ENCODE results near the gene NRDC.

The NRDC gene

DNA sequence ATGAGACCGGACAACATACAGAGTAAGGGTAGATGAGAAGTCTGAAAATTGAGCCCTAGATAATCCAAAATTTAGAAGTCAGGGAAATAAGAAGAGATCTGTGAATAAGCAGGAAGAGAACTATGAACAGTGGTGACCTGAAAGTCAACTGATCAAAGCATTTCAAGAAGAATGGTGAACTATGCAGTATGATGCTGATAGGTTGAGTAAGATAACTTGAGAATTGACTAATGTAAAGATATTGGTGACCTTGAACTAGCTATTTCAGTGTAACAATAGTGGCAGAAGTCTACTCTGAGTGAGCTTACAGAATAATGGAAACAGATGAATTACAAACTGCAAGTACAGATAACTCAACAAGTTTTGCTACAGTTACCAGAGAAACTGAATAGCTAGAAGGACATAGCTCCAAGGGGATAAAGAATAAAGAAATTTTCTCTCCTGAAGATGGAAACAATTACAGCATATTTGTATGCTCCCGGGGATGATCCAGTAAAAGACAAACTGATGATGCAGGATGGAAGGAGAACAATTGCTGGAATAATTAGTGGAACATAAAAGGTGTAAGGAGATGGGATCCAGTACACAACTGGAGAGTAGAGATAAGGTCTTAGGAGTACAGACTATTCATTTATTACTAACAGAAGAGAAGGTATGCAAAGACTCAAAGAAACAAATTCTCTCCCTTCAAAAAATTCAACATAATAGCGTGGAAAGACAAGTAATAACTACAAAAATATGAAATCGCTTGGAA lies 10.9 kb downstream of the NRDC start:
- peaks cover 0 to 11% of the 10 kb centered on the region in 2 donors for H3K36me3 ChIP-seq (replicated peaks in 1 of 2; ENCODE audit: control insufficient read depth in 2 of 2, insufficient read depth in 2 of 2, low read length in 2 of 2)
- no peak overlapping the region for H2AFZ ChIP-seq (ENCODE audit: low read length)
- H3K27ac ChIP-seq (replicated peaks; ENCODE audit: low read length) = no peak overlapping the region
- H3K4me1 ChIP-seq (ENCODE audit: control insufficient read depth in 2 of 2, insufficient read depth in 1 of 2, low read depth in 1 of 2, low read length in 2 of 2) = no peaks in the 10 kb centered on the region
- no peak overlapping the region for H3K23ac ChIP-seq (ENCODE audit: low read depth, low read length, poor library complexity)
- H2BK15ac ChIP-seq (ENCODE audit: low read length) = no peak overlapping the region
- H3K4ac ChIP-seq (ENCODE audit: low read length) = no peak overlapping the region
- no peak for DNase-seq (ENCODE audit: low spot score)
- H3K18ac ChIP-seq (ENCODE audit: low read length) = no peak overlapping the region
- no peaks in the 10 kb centered on the region for H3K27me3 ChIP-seq (ENCODE audit: control insufficient read depth in 3 of 3, insufficient read depth in 3 of 3, low read depth in 1 of 3, low read length in 3 of 3)
- no peak overlapping the region for H2BK12ac ChIP-seq (ENCODE audit: low read length)
- H3K4me2 ChIP-seq (ENCODE audit: insufficient read depth, low read length, poor library complexity, severe bottlenecking) = no peak overlapping the region
- H3K79me1 ChIP-seq (ENCODE audit: low read depth, low read length) = peaks cover 6% of the 10 kb centered on the region
- no CpG with 5 or more reads among the region's 4 CpGs for WGBS, 2 donors (ENCODE audit: extremely low coverage in 2 of 2, insufficient read length in 2 of 2, insufficient replicate concordance in 1 of 2)
- no peak overlapping the region for H4K8ac ChIP-seq (ENCODE audit: low read depth, low read length)
- no peak overlapping the region for H2BK120ac ChIP-seq (ENCODE audit: low read depth, low read length)
- H2BK5ac ChIP-seq (ENCODE audit: low read length) = no peak overlapping the region
- H2AK5ac ChIP-seq (ENCODE audit: low read depth, low read length) = no peak overlapping the region
- H3K9me3 ChIP-seq (replicated peaks in 1 of 2; ENCODE audit: control insufficient read depth in 2 of 2, insufficient read depth in 1 of 2, low read depth in 1 of 2, low read length in 2 of 2) = no peaks in the 10 kb centered on the region
- H4K91ac ChIP-seq (ENCODE audit: low read depth, low read length, poor library complexity) = no peak overlapping the region
- H3K4me3 ChIP-seq (ENCODE audit: low read length in 2 of 2) = no peak overlapping the region
- H3K9ac ChIP-seq (ENCODE audit: low read depth, low read length, poor library complexity) = no peak overlapping the region
- H3K14ac ChIP-seq (ENCODE audit: low read length) = no peak overlapping the region

DNA sequence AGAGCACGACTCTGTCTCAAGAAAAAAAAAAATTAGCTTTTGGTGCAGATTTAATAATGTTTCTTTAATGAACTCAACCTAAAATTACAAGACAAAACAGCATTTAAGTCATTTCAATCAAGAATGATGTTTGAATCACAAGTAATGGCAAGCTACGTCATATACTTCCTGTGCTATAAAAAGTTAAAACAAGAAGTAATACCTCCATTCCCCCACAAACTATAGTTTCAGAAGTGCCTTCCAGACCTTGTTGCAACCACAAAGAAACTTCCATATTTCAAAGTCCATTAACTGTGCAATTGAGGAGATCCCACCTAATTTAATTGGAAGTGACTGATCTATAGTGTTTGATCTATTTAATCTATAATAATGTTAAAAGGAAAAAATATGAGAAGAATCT lies 15.1 kb downstream of the NRDC start:
- Histone ChIP-seq H3K23ac (ENCODE audit: low read depth, low read length, poor library complexity) (no peak overlapping the region), H3K4me2 (ENCODE audit: insufficient read depth, low read length, poor library complexity, severe bottlenecking) (no peak overlapping the region), H2BK15ac (ENCODE audit: low read length) (no peak overlapping the region), H2AFZ (ENCODE audit: low read length) (no peak overlapping the region), H3K14ac (ENCODE audit: low read length) (no peak overlapping the region), H3K36me3 (replicated peaks in 1 of 2; ENCODE audit: control insufficient read depth in 2 of 2, insufficient read depth in 2 of 2, low read length in 2 of 2) (peaks cover 0 to 16% of the 10 kb centered on the region in 2 donors), H2BK12ac (ENCODE audit: low read length) (no peak overlapping the region), H3K79me1 (ENCODE audit: low read depth, low read length) (no peaks in the 10 kb centered on the region), H3K4ac (ENCODE audit: low read length) (no peak overlapping the region), H2AK5ac (ENCODE audit: low read depth, low read length) (no peak overlapping the region), H3K27ac (replicated peaks; ENCODE audit: low read length) (no peak overlapping the region), H3K18ac (ENCODE audit: low read length) (no peak overlapping the region), H2BK5ac (ENCODE audit: low read length) (no peak overlapping the region), H2BK120ac (ENCODE audit: low read depth, low read length) (no peak overlapping the region), H3K4me3 (ENCODE audit: low read length in 2 of 2) (no peak overlapping the region), H4K91ac (ENCODE audit: low read depth, low read length, poor library complexity) (no peak overlapping the region), H3K9ac (ENCODE audit: low read depth, low read length, poor library complexity) (no peak overlapping the region), H3K9me3 (replicated peaks in 1 of 2; ENCODE audit: control insufficient read depth in 2 of 2, insufficient read depth in 1 of 2, low read depth in 1 of 2, low read length in 2 of 2) (no peaks in the 10 kb centered on the region), H3K27me3 (ENCODE audit: control insufficient read depth in 3 of 3, insufficient read depth in 3 of 3, low read depth in 1 of 3, low read length in 3 of 3) (no peaks in the 10 kb centered on the region), H4K8ac (ENCODE audit: low read depth, low read length) (no peak overlapping the region), H3K4me1 (ENCODE audit: control insufficient read depth in 2 of 2, insufficient read depth in 1 of 2, low read depth in 1 of 2, low read length in 2 of 2) (no peaks in the 10 kb centered on the region)
- no CpG with 5 or more reads among the region's 2 CpGs for WGBS, 2 donors (ENCODE audit: extremely low coverage in 2 of 2, insufficient read length in 2 of 2, insufficient replicate concordance in 1 of 2)
- no peak for DNase-seq (ENCODE audit: low spot score)

DNA sequence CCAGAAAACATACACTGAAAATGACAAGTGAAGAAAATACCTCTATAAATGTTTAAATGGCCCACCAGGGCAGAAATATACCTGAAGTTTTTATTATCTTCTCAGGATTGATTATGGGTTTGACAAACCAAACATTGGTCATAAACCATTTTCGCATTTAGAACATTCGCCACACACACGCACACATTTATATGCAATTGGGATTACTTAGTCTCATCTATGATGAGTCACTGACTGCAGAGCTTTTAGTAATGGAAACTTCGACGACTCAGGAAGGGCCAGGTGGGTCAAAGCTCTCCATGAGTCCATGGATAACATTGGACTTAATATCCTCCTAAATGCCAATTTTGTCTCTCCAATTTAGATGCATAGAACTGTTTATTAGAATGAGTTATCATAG lies 16.9 kb downstream of the NRDC start:
- H2BK12ac ChIP-seq (ENCODE audit: low read length) = no peak overlapping the region
- no peak overlapping the region for H3K4ac ChIP-seq (ENCODE audit: low read length)
- H4K91ac ChIP-seq (ENCODE audit: low read depth, low read length, poor library complexity) = no peak overlapping the region
- no peak overlapping the region for H3K23ac ChIP-seq (ENCODE audit: low read depth, low read length, poor library complexity)
- no peak overlapping the region for H2BK5ac ChIP-seq (ENCODE audit: low read length)
- H3K4me3 ChIP-seq (ENCODE audit: low read length in 2 of 2) = no peak overlapping the region
- H4K8ac ChIP-seq (ENCODE audit: low read depth, low read length) = no peak overlapping the region
- H3K27ac ChIP-seq (replicated peaks; ENCODE audit: low read length) = no peak overlapping the region
- no peaks in the 10 kb centered on the region for H3K9me3 ChIP-seq (replicated peaks in 1 of 2; ENCODE audit: control insufficient read depth in 2 of 2, insufficient read depth in 1 of 2, low read depth in 1 of 2, low read length in 2 of 2)
- no peak overlapping the region for H2BK120ac ChIP-seq (ENCODE audit: low read depth, low read length)
- peaks cover 0 to 16% of the 10 kb centered on the region in 2 donors for H3K36me3 ChIP-seq (replicated peaks in 1 of 2; ENCODE audit: control insufficient read depth in 2 of 2, insufficient read depth in 2 of 2, low read length in 2 of 2)
- H2AFZ ChIP-seq (ENCODE audit: low read length) = no peak overlapping the region
- DNase-seq (ENCODE audit: low spot score) = no peak
- H3K9ac ChIP-seq (ENCODE audit: low read depth, low read length, poor library complexity) = no peak overlapping the region
- H2BK15ac ChIP-seq (ENCODE audit: low read length) = no peak overlapping the region
- no peaks in the 10 kb centered on the region for H3K27me3 ChIP-seq (ENCODE audit: control insufficient read depth in 3 of 3, insufficient read depth in 3 of 3, low read depth in 1 of 3, low read length in 3 of 3)
- peaks cover 2% of the 10 kb centered on the region for H3K79me1 ChIP-seq (ENCODE audit: low read depth, low read length)
- no peaks in the 10 kb centered on the region for H3K4me1 ChIP-seq (ENCODE audit: control insufficient read depth in 2 of 2, insufficient read depth in 1 of 2, low read depth in 1 of 2, low read length in 2 of 2)
- no CpG with 5 or more reads among the region's 5 CpGs for WGBS, 2 donors (ENCODE audit: extremely low coverage in 2 of 2, insufficient read length in 2 of 2, insufficient replicate concordance in 1 of 2)
- H3K4me2 ChIP-seq (ENCODE audit: insufficient read depth, low read length, poor library complexity, severe bottlenecking) = no peak overlapping the region
- no peak overlapping the region for H2AK5ac ChIP-seq (ENCODE audit: low read depth, low read length)
- H3K18ac ChIP-seq (ENCODE audit: low read length) = no peak overlapping the region
- H3K14ac ChIP-seq (ENCODE audit: low read length) = no peak overlapping the region

DNA sequence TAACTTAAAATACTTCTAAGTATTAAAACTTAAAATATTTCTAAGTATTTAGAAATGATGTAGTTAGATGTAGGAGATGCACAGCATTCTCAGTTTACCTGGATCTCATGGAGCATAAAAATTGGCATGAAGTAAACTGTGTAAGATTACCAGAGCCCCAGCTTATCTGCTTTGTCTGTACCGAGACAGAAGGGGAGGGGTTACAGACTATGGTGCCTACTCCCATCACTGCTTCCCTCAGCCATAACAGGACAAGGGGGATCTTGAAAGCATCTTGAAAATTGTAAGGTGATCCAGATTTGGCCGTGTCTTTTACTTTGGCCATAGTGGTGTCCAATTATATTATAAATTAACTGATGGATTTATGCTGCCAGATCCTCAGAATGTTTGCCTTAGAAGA lies 18.8 kb downstream of the NRDC start:
- no peak overlapping the region for H3K4me2 ChIP-seq (ENCODE audit: insufficient read depth, low read length, poor library complexity, severe bottlenecking)
- WGBS, 2 donors (ENCODE audit: extremely low coverage in 2 of 2, insufficient read length in 2 of 2, insufficient replicate concordance in 1 of 2) = no CpG with 5 or more reads among the region's 2 CpGs
- H2AFZ ChIP-seq (ENCODE audit: low read length) = no peak overlapping the region
- no peaks in the 10 kb centered on the region for H3K27me3 ChIP-seq (ENCODE audit: control insufficient read depth in 3 of 3, insufficient read depth in 3 of 3, low read depth in 1 of 3, low read length in 3 of 3)
- H3K14ac ChIP-seq (ENCODE audit: low read length) = no peak overlapping the region
- H2BK120ac ChIP-seq (ENCODE audit: low read depth, low read length) = no peak overlapping the region
- H3K79me1 ChIP-seq (ENCODE audit: low read depth, low read length) = peaks cover 2% of the 10 kb centered on the region
- no peaks in the 10 kb centered on the region for H3K4me1 ChIP-seq (ENCODE audit: control insufficient read depth in 2 of 2, insufficient read depth in 1 of 2, low read depth in 1 of 2, low read length in 2 of 2)
- no peak overlapping the region for H3K9ac ChIP-seq (ENCODE audit: low read depth, low read length, poor library complexity)
- no peak overlapping the region for H2BK15ac ChIP-seq (ENCODE audit: low read length)
- no peak overlapping the region for H3K4ac ChIP-seq (ENCODE audit: low read length)
- no peak overlapping the region for H2AK5ac ChIP-seq (ENCODE audit: low read depth, low read length)
- peaks cover 0 to 29% of the 10 kb centered on the region in 2 donors for H3K36me3 ChIP-seq (replicated peaks in 1 of 2; ENCODE audit: control insufficient read depth in 2 of 2, insufficient read depth in 2 of 2, low read length in 2 of 2)
- no peak overlapping the region for H2BK12ac ChIP-seq (ENCODE audit: low read length)
- no peak overlapping the region for H4K91ac ChIP-seq (ENCODE audit: low read depth, low read length, poor library complexity)
- DNase-seq (ENCODE audit: low spot score) = no peak
- no peak overlapping the region for H4K8ac ChIP-seq (ENCODE audit: low read depth, low read length)
- H3K18ac ChIP-seq (ENCODE audit: low read length) = no peak overlapping the region
- H3K4me3 ChIP-seq (ENCODE audit: low read length in 2 of 2) = no peak overlapping the region
- H2BK5ac ChIP-seq (ENCODE audit: low read length) = no peak overlapping the region
- H3K27ac ChIP-seq (replicated peaks; ENCODE audit: low read length) = no peak overlapping the region
- H3K9me3 ChIP-seq (replicated peaks in 1 of 2; ENCODE audit: control insufficient read depth in 2 of 2, insufficient read depth in 1 of 2, low read depth in 1 of 2, low read length in 2 of 2) = no peaks in the 10 kb centered on the region
- no peak overlapping the region for H3K23ac ChIP-seq (ENCODE audit: low read depth, low read length, poor library complexity)

Data from neuronal stem cell (in vitro differentiated cells).